HepG2 (cell line): ENCODE data around the gene RMRP. TPM values are rescaled to one million over a fixed set of nuclear protein-coding genes. Genes with fewer than 3 reads are reported as not detected.

Experiments used
- ATAC-seq: fragments of 200-7000 bp; cut with Tn5 transposase; 3 replicates; pipeline ENCODE4 v1.9.1; 2020; ENCODE audit warnings: mild to moderate bottlenecking, moderate library complexity
- BruUV-seq: library from RNA; stranded (reverse); fragments of 400-500 nt; replicated peaks from 2 replicates; lab custom pipeline; 2021; lab: Mats Ljungman, UMichigan
- CTCF ChIA-PET: fragments of 300-600 bp; formaldehyde crosslinking; extraction: SDS; loops from one replicate; lab custom pipeline; 2021; ENCODE audit warnings: low total read pairs, inconsistent platforms, low intra/inter-chr PET ratio; lab: Yijun Ruan, JAX
- POLR2A ChIA-PET: fragments of 350-600 bp; sonication (Branson Sonifier 250); formaldehyde crosslinking; loops from one replicate; lab custom pipeline; 2020; ENCODE audit warnings: antibody characterized with exemption, inconsistent platforms; lab: Yijun Ruan, JAX
- DNase-seq: peaks from one replicate; pipeline ENCODE4 v3.0.0-alpha.2; 2015; ENCODE audit warnings: low spot score
- FAIRE-seq: peaks from 3 replicates; lab custom pipeline; 2011; peaks lifted over from hg19 to GRCh38; lab: Jason Lieb, UNC
- H2AFZ ChIP-seq: one replicate; pipeline ENCODE4 v1.6.1; 2011; ENCODE audit warnings: low read length, inconsistent platforms
- H3K27ac ChIP-seq: fragments of 300-600 bp; 3 replicates; pipeline ENCODE4 v1.8.0; 2011; ENCODE audit warnings: mixed run types, mild to moderate bottlenecking, mixed read lengths, low read length, inconsistent platforms; ENCODE audit not compliant: insufficient read depth; ENCODE audit errors: extremely low read length
- H3K27me3 ChIP-seq, 2 experiments: fragments of 200-600 bp in 1 of 2; 2 replicates in 1 of 2; 3 replicates in 1 of 2; pipeline versions ENCODE4 v1.6.0 to v1.8.0; 2011; ENCODE audit warnings: low read length in 2 of 2, mild to moderate bottlenecking in 2 of 2, moderate library complexity in 2 of 2, inconsistent platforms in 1 of 2; ENCODE audit not compliant: insufficient read depth in 2 of 2, control insufficient read depth in 1 of 2
- H3K36me3 ChIP-seq, 2 experiments: fragments of 200-600 bp in 1 of 2; replicated peaks in 1 of 2; 2 replicates in 1 of 2; 3 replicates in 1 of 2; pipeline versions ENCODE4 v1.5.1 to v1.8.0; 2011; ENCODE audit warnings: low read length in 2 of 2, inconsistent platforms in 1 of 2; ENCODE audit not compliant: insufficient read depth in 2 of 2, control insufficient read depth in 1 of 2
- H3K4me1 ChIP-seq: 2 replicates; pipeline ENCODE4 v1.5.1; 2012; ENCODE audit warnings: low read length, inconsistent platforms; ENCODE audit not compliant: insufficient read depth
- H3K4me2 ChIP-seq: 2 replicates; pipeline ENCODE4 v1.6.0; 2011; ENCODE audit warnings: low read depth, low read length, inconsistent platforms
- H3K4me3 ChIP-seq, 3 experiments: fragments of 200-600 bp in 1 of 3; sonication (generic), shearing (Covaris generic) in 1 of 3; replicated peaks in 1 of 3; 2 replicates each; pipeline ENCODE4 v1.5.1; 2011 to 2016; ENCODE audit warnings: low read length in 3 of 3, inconsistent platforms in 2 of 3, low read depth in 2 of 3, mild to moderate bottlenecking in 2 of 3, control low read depth in 1 of 3, mixed read lengths in 1 of 3; ENCODE audit not compliant: insufficient read depth in 1 of 3
- H3K79me2 ChIP-seq: one replicate; pipeline ENCODE4 v1.6.1; 2011; ENCODE audit warnings: low read length, inconsistent platforms; ENCODE audit not compliant: insufficient read depth
- H3K9ac ChIP-seq: 2 replicates; pipeline ENCODE4 v1.6.0; 2011; ENCODE audit warnings: mild to moderate bottlenecking, low read depth, low read length, inconsistent platforms; ENCODE audit not compliant: insufficient read depth
- H3K9me3 ChIP-seq: 2 replicates; pipeline ENCODE4 v1.5.1; 2012; ENCODE audit warnings: mild to moderate bottlenecking, low read length
- H4K20me1 ChIP-seq: 2 replicates; pipeline ENCODE4 v1.6.0; 2011; ENCODE audit warnings: inconsistent platforms, mild to moderate bottlenecking, low read length, moderate library complexity; ENCODE audit not compliant: insufficient read depth
- GTF2F1 ChIP-seq: fragments of 150-350 bp; IDR thresholded peaks from 2 replicates; pipeline ENCODE4 v1.6.1; 2014; ENCODE audit warnings: low read length
- MATR3 ChIP-seq: sonication (generic); formaldehyde crosslinking; IDR thresholded peaks from 2 replicates; pipeline ENCODE4 v1.4.0; 2020; ENCODE audit warnings: missing genetic modification reagents
- MIXL1 ChIP-seq: IDR thresholded peaks from 2 replicates; pipeline ENCODE4 v1.6.1; 2016
- NONO ChIP-seq, 2 experiments: fragments of 450-650 bp in 1 of 2; sonication (generic) in 1 of 2; formaldehyde crosslinking in 1 of 2; IDR thresholded peaks in 1 of 2; conservative IDR thresholded peaks in 1 of 2; 2 replicates each; pipeline versions ENCODE4 v1.6.1 to v1.8.0; 2017 to 2022; ENCODE audit warnings: mild to moderate bottlenecking in 1 of 2, missing genetic modification reagents in 1 of 2, moderate library complexity in 1 of 2
- ZBTB10 ChIP-seq: sonication (generic); formaldehyde crosslinking; IDR thresholded peaks from 2 replicates; pipeline ENCODE4 v1.4.0; 2020; ENCODE audit warnings: missing genetic modification reagents, borderline replicate concordance
- ZNF678 ChIP-seq: sonication (generic); formaldehyde crosslinking; IDR thresholded peaks from 2 replicates; pipeline ENCODE4 v1.4.0; 2020; ENCODE audit warnings: mild to moderate bottlenecking, missing genetic modification reagents
- ZSCAN31 ChIP-seq: sonication (generic); formaldehyde crosslinking; IDR thresholded peaks from 2 replicates; pipeline ENCODE4 v1.5.0; 2020; ENCODE audit warnings: low read depth, mild to moderate bottlenecking, missing genetic modification reagents
- WGBS: methylation state at CpG from one replicate; pipeline ENCODE4 v1.1.6; 2017; ENCODE audit warnings: low lambda C conversion rate; 5-methylcytosine and 5-hydroxymethylcytosine counted together
- in situ Hi-C: cut with HindIII; loops from 2 replicates; pipeline ENCODE4 v1.10.0; 2017; ENCODE audit warnings: low pct_unique_long_range_greater_than_20kb; ENCODE audit not compliant: extremely low pct_ligation_motif_present
- intact Hi-C: fragments of 100-400 bp; cut with micrococcal nuclease; formaldehyde crosslinking; loops from one replicate; pipeline ENCODE4 v1.10.0; 2022; ENCODE audit not compliant: unreplicated experiment
- polyA plus RNA-seq, 8 experiments: library from polyadenylated mRNA; depleted of rRNA in 3 of 8; stranded (reverse) in 7 of 8; unstranded in 1 of 8; fragments of >200 nt; fragmentation: Illumina TruSeq in 4 of 8; extraction: Trizol in 4 of 8; gene quantifications; 2 replicates each; pipeline versions ENCODE4 v1.2.1 to v1.2.3, GENCODE V29; 2011 to 2016; ENCODE audit warnings: low read depth in 4 of 8, missing spikeins in 1 of 8, mixed read lengths in 1 of 8; ENCODE audit not compliant: insufficient read depth in 1 of 8
- total RNA-seq, 5 experiments: library from RNA; depleted of rRNA; stranded (reverse); fragments of >200 nt; fragmentation: Illumina TruSeq; extraction: Trizol; gene quantifications; 2 replicates each; pipeline ENCODE4 v1.2.3, GENCODE V29; 2016; ENCODE audit warnings: low read depth in 1 of 5

Gene RMRP
- total and polyA plus RNA-seq, 2 of the 13 experiments (the other 11 are each of a cell fraction or from before 2014, with no cell fraction given) = 51.4 to 4,025 TPM

- WGBS = 60% methylated on average over 3 of the region's 3 CpGs
- H3K27ac ChIP-seq = no peak overlapping the region
- POLR2A ChIA-PET = interaction anchor here (1.1 to 1.4 kb wide), 2 partner anchors 9 to 12 kb away, joined by 3 read pairs; no protein-coding TSS in a partner anchor
- no TSS peak for BruUV-seq
- CTCF ChIA-PET = no interaction called here
- no peak for ATAC-seq
- in situ Hi-C loops = no loop called here
- no peak for FAIRE-seq
- no peak overlapping the region for H3K4me3 ChIP-seq
- no peak for TF ChIP-seq MIXL1 (CRISPR knock-in tag)
- TF ChIP-seq ZBTB10 (CRISPR knock-in tag) = no peak
- TF ChIP-seq MATR3 = no peak
- no peak for TF ChIP-seq GTF2F1
- TF ChIP-seq ZNF678 (CRISPR knock-in tag) = no peak
- no peak for TF ChIP-seq NONO (IDR thresholded peaks at IDR 0.05)
- TF ChIP-seq NONO (CRISPR knock-in tag; conservative IDR thresholded peaks at IDR 0.05) = no peak
- no peak for TF ChIP-seq ZSCAN31 (CRISPR knock-in tag)
- no peaks in the 10 kb centered on the region for H3K9me3 ChIP-seq
- no peak overlapping the region for H2AFZ ChIP-seq
- no peaks in the 10 kb centered on the region for H3K27me3 ChIP-seq
- DNase-seq = no peak
- no peaks in the 10 kb centered on the region for H4K20me1 ChIP-seq
- intact Hi-C loops = no loop called here
- no peak overlapping the region for H3K4me2 ChIP-seq
- no peak overlapping the region for H3K9ac ChIP-seq
- peaks cover 16% of the 10 kb centered on the region for H3K4me1 ChIP-seq
- no peaks in the 10 kb centered on the region for H3K79me2 ChIP-seq
- H3K36me3 ChIP-seq = no peaks in the 10 kb centered on the region
Measured at GRCh38 chr9:35681341-35682002, 23.7 kb upstream of the RMRP start.
